HG03342 (cell line): ENCODE data around the gene SPIRE2.
"Not testable (repeated sequence)": the region's sequence is repeated elsewhere in the genome, so short reads cannot be mapped to it uniquely, and the experiment has no call there.

ENCODE experiments used
- ATAC-seq: cut with Tn5 transposase; IDR thresholded peaks from one replicate; pipeline ENCODE4 v1.9.1; 2021; ENCODE audit warnings: mild to moderate bottlenecking, moderate library complexity; ENCODE audit not compliant: unreplicated experiment

The SPIRE2 gene

DNA sequence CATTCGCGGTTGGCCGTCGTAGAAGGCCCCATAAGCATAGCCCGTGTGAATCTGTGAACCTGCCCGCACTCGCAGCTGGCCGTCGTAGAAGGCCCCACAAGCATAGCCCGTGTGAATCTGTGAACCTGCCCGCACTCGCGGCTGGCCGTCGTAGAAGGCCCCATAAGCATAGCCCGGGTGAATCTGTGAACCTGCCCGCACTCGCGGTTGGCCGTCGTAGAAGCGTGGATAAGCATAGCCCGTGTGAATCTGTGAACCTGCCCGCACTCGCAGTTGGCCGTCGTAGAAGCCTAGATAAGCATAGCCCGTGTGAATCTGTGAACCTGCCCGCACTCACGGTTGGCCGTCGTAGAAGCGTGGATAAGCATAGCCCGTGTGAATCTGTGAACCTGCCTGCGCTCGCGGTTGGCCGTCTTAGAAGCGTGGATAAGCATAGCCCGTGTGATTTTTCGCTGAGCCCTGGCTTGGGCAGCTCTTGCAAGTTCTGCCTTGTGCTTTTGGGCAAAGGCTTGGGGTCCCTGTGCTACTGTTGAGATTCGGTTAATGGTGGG is 6.6 kb downstream of the SPIRE2 start:
- ATAC-seq = not testable (repeated sequence)

DNA sequence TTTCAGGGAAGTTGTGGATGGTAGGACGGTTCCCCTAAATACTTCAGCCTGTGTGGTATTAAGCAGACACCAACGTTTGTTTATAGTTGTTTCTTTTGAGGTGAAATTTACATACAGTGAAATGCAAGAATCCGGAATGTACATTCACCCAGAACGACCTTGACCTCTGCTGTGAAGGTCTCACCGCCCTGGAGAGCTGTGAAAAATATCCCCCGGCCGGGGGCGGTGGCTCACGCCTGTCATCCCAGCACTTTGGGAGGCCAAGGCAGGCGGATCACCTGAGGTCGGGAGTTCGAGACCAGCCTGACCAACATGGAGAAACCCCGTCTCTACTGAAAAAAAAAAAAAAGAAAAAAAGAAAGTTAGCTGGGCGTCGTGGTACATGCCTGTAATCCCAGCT is 8.2 kb downstream of the SPIRE2 start:
- not testable (repeated sequence) for ATAC-seq

DNA sequence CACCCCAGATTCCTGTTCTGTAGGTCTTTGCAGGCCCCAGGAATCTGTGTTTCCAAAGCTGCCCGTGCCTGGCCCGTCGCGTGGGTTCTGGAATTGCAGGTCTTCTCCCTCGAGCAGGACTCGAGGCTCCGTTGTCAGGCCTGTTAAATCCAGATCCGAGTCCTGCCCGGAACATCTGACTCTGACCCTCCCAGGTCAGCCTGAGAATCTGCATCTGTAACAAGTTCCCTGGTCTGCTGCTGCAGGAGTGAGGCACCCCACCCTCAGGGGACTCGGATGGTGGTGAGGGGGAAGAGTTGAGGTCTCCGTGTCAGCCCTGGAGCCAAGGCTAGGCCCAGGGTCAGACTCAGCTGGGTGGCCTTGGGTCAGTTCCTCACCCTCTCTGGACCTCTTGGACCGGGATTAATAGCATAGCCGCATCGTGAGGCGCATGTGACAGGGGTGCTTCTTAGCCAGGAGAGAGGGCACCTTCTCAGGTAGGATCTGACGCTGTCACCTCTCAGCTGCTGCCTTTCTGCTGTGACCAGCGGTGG is 8.8 kb downstream of the SPIRE2 start:
- no peak for ATAC-seq

DNA sequence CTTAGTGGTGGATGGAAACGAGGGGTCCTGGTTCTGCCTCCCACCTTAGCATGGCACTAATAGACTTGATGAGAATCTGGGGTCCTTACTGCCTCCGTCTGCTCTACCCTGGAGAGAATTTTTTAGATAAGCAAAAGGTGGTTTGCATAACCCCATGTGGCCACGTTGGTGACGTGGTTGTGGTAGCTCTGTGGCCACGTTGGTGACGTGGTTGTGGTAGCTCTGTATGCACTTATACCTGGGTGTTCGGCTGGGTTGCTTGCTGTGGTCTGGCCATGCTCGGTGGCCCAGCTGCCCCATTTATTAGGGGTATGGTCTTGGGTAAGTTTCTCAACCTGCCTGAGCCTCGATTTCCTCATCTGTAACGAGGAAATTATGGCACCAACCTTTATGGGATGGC is 13.0 kb downstream of the SPIRE2 start:
- ATAC-seq = no peak

DNA sequence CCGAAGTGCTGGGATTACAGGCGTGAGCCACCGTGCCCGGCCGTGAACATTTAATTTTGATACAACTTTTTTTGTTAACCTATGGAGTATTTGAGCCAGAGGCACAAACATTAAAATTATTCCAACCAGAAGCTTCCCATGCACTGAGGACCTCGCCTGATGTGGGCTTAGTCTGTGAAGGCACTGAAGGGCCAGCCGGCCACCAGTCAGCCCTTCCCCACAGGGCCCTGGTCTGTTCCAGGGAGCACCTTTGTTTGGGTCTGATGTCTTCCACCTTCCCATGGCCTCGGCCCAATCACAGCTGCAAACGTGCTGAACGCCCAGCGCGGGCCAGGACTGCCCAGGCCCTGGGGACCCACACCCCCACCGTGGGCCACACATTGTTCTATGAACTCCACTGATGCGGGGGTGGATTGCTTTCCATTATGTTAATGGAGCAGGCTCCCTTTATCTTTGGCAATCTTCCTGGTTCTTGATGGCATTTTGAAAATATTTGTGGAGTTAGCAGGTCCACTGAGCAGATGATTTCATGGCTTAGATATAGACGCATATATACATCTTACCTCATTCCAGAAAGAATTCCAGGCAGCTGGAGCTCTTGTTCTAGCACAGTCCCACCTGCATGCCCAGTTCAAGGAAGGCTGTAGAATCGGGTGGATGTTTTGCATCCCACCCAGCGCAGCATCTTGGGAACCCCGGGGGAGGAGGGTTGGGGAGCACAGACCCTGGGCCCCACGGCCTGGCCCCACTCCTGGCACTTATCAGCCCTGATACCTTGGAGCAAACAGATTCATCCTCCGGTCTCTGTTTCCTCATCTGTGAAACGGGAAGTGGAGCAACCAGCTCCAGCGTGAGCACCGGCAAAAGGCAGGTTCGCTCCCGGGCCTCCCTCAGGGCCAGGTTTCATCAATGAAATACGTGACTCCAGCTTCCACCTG is 14.5 kb downstream of the SPIRE2 start:
- no peak for ATAC-seq

DNA sequence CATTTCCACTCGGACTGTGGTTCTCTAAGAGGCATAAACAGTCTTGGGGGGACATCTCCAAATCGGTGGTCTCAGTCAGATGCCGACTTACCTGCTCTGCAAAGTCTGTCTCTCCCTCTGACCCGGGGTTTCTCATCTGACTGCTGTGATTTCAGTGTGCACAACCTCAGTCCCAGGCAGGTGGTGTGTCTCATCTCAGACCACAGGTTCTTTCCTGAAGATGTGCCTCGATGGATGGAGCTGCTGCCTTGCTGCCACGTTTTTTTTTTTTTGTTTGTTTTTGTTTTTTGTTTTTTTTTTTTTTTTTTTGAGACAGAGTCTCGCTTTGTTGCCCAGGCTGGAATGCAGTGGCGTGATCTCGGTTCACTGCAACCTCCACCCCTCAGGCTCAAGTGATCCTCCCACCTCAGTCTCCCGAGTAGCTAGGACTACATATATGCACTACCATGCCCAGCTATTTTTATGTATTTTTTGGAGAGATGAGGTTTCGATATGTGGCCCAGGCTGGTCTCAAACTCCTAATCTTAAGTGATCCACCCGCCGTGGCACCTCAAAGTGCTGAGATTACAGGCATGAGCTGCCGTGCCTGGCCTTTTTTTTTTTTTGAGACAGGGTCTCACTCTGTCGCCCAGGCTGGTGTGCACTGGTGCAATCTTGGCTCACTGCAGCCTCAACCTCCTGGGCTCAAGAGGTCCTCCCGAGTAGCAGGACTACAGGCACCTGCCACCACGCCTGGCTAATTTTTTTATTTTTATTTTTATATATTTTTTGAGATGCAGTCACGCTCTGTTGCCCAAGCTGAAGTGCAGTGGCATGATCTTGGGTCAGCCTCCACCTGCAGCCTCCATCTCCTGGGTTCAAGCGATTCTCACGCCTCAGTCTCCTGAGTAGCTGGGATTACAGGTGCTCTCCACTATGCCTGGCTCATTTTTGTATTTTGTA is 15.4 kb downstream of the SPIRE2 start:
- ATAC-seq = no peak

DNA sequence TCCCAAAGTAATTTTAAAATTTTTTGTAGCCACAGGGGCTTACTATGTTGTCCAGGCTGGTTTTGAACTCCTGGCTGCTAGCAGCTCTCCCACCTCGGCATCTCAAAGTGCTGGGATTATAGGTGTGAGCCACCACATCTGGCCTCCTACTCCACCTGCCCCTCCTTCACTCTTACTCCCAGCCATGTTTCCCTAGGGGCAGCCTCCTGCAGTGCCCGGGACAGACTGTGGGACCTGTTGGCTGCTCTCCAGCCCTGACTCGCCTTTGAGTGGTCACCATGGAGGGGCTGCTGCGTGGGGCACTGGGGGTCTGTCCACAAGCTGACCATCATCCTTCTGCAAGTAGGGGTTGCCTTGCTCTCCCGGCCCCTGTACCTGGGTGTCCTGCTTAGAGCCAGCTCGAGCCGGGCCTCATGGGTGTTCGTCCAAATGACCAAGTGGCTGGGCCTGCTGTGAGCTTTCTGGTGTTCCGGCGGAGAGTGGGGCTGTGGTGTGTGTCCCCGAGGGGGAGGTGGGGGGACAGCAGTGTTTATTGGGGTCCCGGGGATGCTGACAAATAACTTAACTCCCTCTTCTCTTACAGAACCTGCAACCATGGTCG is 16.6 kb downstream of the SPIRE2 start:
- no peak for ATAC-seq

DNA sequence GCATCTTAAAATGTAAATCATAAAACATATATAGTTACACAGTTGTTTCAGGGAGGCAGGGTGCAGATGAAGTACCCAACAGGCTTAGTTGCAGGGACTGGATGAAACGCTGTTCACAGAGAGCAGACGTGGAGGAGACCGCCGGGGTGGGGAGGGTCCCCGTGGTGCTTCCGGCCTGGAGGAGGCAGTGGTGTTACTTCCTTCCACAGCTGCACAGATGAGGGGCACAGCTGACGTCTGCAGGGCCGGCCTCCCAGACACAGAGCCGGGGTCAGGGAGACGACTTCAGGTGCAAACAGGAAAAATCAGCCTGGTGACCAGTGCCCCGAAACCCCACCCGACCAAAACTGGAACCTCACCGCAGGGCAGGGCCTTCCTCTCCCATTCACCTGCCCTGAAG is 17.1 kb downstream of the SPIRE2 start:
- ATAC-seq = no peak

DNA sequence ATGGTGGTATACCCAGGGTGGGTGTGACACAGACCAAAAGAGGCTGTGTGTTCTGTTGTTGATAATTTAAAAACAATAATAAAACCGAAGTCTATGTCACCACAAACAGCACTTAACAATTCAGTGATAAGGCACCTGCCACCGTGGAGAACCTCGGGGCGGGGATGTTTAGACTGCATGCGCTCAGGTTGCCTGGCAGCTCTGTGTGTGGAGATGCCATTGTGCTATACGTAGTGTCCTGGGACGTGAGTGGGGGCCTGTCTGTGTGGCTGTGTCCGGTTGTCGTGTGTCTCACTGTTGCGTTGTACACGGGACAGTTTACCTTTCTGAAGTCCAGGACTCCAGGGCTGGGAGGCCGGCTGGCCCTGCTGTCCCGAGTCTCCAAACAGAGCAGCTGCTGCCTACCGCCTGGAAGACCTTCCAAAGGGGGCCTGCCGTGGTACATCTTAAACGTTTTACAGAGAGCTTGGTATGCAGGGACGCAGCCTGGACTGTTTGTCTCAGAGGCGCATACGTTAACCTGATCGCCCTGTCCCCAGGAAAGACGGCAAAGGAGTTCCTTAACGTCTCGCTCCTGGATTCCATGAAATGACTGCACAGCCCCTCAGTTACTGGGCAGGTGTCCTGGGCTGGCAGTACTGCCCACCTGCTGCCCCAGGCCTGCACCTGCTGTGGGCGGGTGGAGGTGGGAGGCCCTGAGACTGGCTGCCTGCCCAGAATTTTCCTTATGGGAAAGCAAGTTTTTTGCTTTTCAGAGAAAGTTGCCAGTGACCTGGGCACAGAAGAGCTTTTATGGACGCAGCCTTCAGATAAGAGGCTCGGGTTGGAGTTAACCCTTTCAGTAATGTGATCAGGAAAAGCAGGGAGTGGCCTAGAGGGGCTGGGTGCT is 19.0 kb downstream of the SPIRE2 start:
- ATAC-seq = no peak

DNA sequence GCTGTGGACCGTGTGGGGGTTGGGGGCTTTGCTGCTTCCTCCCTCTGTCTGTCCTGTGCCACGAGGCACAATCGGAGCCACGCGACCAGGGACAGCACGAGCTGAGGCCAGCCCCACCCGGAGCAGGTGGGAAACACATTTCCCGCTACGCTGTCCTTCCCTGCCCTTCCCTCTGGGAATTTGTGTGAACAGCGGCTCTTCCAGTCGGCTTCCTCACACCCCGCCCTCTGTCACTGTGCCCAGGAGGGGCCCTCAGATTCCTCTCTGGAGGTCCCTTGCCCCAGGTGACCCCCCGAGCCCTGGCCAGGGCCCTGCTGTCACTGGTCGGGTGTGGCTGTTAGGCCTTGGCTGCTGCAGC is 19.6 kb downstream of the SPIRE2 start:
- no peak for ATAC-seq

DNA sequence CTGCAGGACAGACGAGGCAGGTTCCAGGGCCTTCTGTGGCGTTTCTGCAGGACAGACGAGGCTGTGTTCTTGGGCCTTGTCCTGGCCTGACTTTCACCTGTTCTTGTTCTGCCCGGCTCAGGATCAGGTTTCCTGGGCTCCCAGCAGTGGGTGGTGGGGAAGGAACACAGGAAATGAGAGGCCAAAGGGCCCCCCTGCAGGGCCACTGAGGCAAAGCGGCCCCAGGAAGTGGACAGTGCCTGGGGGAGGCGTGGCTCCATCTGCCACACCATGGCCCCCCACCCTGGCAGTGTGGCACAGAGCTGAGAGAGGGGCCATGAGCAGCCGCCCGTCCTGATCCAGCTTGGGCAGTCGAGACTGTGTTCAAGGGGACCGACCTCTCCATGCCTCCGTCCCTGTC is 20.7 kb downstream of the SPIRE2 start:
- no peak for ATAC-seq

DNA sequence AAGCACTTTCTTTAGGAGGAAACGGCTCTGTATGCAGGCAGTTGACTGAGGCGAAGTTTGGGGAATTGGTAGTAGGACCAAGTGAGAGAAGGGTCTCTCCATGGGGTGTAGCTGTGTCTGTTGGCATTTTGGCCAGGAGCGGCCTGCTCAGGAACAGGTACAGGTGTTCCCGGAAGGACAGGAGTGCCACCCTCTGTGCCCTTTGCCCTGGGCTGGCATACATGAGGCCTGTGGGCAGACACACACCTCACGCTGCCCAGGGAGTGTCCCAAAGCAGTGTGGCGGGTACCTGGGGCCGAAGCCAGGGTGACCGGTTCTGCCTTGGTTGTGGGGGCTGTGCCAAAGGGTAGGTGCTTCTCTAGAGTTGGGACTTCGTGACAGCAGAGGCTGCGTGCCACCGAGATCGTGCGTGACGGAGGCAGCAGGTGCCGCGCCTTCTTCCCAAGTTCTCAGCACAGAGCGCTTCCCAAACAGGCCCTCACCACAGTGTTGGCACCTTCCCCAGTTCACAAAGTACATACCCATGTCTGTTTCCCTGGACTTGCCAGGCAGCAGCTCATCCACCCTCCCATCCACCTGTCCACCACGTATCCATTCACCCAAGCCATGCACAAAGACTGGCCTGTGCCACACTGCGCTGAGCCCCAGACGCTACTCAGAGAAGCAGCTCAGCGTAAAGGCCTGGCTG is 25.2 kb downstream of the SPIRE2 start:
- no peak for ATAC-seq

DNA sequence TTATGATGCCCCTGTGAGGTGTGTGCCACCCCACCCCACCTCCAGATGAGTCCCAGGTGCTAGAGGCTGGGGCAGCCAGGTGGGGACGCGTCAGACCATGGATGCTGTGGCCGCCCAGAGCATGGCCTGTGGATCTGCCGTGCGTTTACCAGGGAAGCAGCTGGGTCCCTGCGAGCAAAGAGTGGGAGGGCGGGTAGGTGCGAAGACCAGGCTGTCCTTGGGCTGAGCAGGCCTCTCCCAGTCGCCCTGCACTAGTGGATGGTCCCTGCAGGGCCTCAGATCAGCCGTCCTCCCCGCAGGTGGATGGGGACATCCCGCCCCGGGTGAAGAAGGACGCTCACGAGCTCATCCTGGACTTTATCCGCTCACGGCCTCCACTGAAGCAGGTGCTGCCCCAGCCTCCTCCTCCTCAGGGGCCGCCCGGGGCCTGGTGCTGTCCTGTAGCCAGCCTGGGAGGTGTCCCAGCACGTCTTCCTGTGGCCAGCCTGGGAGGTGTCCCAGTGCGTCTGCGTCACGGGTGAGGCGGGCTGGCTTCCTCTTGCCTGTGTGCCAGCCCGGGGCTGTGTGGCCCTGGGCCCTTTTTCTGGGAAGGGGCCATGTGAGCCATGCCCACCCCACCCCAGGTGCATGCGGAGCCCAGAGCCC is 27.1 kb downstream of the SPIRE2 start:
- no peak for ATAC-seq

DNA sequence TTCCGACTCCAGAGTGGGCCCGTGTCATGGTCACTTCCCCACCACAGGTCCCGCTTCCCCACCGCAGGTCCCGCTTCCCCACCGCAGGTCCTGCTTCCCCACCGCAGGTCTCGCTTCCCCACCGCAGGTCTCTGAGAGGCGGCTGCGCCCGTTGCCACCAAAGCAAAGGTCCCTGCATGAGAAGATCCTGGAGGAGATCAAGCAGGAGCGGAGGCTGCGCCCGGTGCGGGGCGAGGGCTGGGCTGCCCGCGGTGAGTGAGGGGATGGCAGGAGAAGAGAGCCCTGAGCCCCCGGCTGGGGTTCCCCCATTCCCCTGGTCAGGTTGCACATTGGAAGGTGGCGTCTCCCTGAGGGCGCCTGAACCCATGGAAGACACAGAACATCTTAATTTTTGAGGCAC is 27.7 kb downstream of the SPIRE2 start:
- no peak for ATAC-seq

DNA sequence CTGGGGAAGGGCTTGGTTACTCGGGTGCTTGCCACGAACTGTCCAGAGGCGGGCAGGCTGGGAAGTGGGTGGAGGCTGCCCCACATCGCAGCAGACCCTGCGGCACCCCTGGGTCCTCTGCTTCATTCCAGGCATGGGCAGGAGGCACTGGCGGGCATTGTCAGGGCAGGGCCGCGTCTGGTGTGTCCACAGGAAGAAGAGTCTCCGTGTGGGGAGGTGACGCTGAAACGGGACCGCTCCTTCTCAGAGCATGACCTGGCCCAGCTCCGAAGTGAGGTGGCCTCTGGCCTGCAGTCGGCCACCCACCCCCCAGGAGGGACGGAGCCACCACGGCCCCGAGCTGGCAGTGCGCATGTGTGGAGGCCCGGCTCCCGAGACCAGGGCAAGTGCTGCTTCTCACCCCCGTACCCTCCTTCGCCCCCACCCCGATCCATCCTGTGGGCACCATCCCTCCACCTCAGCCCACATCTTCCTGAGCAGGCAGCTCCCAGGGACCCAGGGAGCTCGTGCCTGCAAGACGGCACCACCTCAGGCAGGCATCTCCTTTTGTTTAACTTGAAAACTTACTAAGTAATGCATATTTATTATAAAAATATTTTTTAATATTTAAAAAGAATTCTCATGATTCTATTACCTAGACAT is 30.8 kb downstream of the SPIRE2 start:
- no peak for ATAC-seq

DNA sequence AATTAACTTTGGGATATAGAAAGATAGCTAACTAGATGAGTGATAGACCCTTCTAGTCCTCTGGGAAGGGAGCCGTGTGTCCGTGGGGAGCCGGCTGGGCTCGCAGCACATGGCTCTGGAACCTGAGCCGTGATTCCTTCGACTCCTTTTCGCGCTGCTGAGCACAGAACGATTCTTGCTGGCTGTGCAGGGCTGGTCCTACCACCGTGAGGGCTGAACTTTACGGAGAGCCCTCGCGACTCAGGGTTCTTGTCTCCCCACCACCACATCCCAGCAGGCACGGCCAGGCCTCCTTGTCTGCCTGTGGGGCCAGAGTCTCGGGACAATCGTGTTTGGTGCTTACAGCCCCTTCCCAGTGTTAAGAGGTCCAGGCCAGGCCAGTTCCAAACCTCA is 31.3 kb downstream of the SPIRE2 start:
- ATAC-seq = no peak

DNA sequence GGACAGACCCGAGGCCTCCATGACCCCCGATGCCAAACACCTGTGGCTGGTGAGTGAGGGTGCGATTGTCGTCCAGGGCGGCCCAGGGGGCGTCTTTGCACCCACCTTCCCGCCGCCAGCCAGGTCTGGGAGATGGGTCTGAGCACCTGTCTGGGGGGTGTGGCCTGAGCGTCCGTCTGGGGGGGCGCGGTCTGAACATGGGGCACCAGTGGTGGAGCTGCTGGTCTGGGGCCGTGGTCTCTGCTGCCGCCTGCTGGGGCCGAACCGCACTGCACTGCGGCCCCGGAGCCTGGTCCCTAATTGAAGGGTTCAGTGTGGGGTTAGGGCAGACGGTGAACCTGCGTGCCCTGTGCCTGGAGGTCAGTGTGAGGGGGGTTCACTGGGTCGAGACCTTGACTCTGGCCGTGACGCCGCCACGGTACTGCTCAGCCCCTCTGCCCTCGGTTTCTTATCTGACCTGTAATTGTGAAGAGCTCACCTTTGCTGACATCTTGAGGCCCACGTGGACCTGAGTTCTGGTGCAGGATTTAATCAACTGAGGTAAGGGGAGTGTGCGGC is 32.6 kb downstream of the SPIRE2 start:
- no peak for ATAC-seq

DNA sequence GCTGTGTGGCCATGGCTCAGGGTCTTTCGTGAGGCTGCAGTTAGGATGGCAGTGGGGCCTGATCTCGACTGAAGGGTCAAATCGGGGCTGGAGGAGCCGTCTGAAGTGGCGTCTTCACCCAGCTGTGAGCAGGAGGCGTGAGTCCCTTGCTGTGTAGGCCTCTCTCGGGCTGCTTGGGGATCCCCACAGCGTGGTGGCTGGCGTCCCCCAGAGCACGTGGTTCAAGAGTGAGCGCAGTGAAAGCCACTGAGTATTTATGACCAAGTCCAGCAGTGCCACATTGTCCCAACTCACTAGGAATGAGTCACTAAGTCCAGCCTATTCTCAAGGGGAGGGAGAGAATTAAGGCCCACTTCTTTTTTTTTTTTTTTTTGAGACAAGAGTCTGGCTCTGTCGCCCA is 33.4 kb downstream of the SPIRE2 start:
- ATAC-seq = no peak
